KBM-7 (cell line): ENCODE data around the gene SLC2A1.
A peak's percentile ranks its signal among the peaks of the same experiment; 100 is the strongest.

Experiments
- DNase-seq: peaks from one replicate; pipeline ENCODE4 v3.0.0-alpha.2; 2015
- in situ Hi-C: fragments of 300-500 bp; cut with MboI; formaldehyde crosslinking; loops from 2 replicates; pipeline ENCODE4 v1.14.3; 2020; ENCODE audit warnings: low sequenced_read_pairs, low pct_unique_long_range_greater_than_20kb, mixed read lengths

The SLC2A1 gene

GRCh38 chr1:42946120-42946898 lies 12.4 kb downstream of the SLC2A1 start:
- DNase-seq, result no peak
- in situ Hi-C loops, result no loop called here

GRCh38 chr1:42945164-42945563 lies 13.5 kb downstream of the SLC2A1 start:
- in situ Hi-C loops, result no loop called here
- DNase-seq, result no peak

- DNase-seq, result peak; percentile 80
- in situ Hi-C loops, result no loop called here
Measured at GRCh38 chr1:42944246-42944928, 14.3 kb downstream of the SLC2A1 start.

GRCh38 chr1:42943728-42944127 lies 14.9 kb downstream of the SLC2A1 start:
- in situ Hi-C loops, result no loop called here
- DNase-seq, result no peak

- no peak for DNase-seq
- in situ Hi-C loops, result no loop called here
Measured at GRCh38 chr1:42943166-42943565, 15.5 kb downstream of the SLC2A1 start.

- in situ Hi-C loops, result no loop called here
- DNase-seq, result no peak
Measured at GRCh38 chr1:42942444-42942843, 16.2 kb downstream of the SLC2A1 start.

- in situ Hi-C loops, result no loop called here
- no peak for DNase-seq
Measured at GRCh38 chr1:42941640-42942330, 16.9 kb downstream of the SLC2A1 start.

GRCh38 chr1:42940851-42941639 lies 17.6 kb downstream of the SLC2A1 start:
- in situ Hi-C loops, result no loop called here
- no peak for DNase-seq

GRCh38 chr1:42938645-42939615 lies 19.7 kb downstream of the SLC2A1 start:
- in situ Hi-C loops, result no loop called here
- DNase-seq, result no peak

- in situ Hi-C loops, result no loop called here
- DNase-seq, result no peak
Measured at GRCh38 chr1:42937836-42938644, 20.6 kb downstream of the SLC2A1 start.

GRCh38 chr1:42937141-42937696 lies 21.4 kb downstream of the SLC2A1 start:
- DNase-seq, result no peak
- in situ Hi-C loops, result no loop called here

- DNase-seq, result no peak
- in situ Hi-C loops, result no loop called here
Measured at GRCh38 chr1:42936309-42937078, 22.2 kb downstream of the SLC2A1 start.

- DNase-seq, result no peak
- in situ Hi-C loops, result no loop called here
Measured at GRCh38 chr1:42935971-42936308, 22.7 kb downstream of the SLC2A1 start.

- in situ Hi-C loops, result no loop called here
- no peak for DNase-seq
Measured at GRCh38 chr1:42935313-42935895, 23.3 kb downstream of the SLC2A1 start.

GRCh38 chr1:42934541-42935312 lies 23.9 kb downstream of the SLC2A1 start:
- no peak for DNase-seq
- in situ Hi-C loops, result no loop called here
